GM20000 (cell line): ENCODE data around the gene PITPNM3.

Experiments used
- DNase-seq: peaks from one replicate; pipeline ENCODE4 v3.0.0; 2012; ENCODE audit warnings: low spot score
- TF ChIP-seq, protein P1 (sequence below): IDR thresholded peaks from 2 replicates; pipeline ENCODE4 v1.5.1; 2012; ENCODE audit warnings: mild to moderate bottlenecking, control low read depth; ENCODE audit errors: extremely low read depth, missing control alignments

The PITPNM3 gene

DNA sequence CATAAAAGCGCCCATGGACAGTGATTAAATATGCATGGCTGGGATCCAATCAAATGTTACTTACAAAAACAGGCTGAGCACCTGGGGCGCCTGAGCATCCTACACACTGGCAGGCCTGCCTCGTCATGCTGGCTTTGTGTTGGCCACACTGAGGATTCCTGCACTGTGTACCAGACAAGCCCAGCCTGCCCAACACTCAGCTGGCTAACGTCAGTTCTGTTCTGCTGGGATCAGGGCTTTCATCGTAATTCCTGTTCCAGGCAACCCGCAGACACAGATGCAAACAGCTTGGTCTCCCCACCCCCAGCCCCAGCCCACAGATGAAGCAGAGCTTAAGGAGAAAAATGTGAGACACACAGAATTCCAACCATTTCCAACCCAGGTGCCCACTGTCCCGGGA is 81.4 kb downstream of the PITPNM3 start:
- TF ChIP-seq, protein P1, sequence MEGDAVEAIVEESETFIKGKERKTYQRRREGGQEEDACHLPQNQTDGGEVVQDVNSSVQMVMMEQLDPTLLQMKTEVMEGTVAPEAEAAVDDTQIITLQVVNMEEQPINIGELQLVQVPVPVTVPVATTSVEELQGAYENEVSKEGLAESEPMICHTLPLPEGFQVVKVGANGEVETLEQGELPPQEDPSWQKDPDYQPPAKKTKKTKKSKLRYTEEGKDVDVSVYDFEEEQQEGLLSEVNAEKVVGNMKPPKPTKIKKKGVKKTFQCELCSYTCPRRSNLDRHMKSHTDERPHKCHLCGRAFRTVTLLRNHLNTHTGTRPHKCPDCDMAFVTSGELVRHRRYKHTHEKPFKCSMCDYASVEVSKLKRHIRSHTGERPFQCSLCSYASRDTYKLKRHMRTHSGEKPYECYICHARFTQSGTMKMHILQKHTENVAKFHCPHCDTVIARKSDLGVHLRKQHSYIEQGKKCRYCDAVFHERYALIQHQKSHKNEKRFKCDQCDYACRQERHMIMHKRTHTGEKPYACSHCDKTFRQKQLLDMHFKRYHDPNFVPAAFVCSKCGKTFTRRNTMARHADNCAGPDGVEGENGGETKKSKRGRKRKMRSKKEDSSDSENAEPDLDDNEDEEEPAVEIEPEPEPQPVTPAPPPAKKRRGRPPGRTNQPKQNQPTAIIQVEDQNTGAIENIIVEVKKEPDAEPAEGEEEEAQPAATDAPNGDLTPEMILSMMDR = no peak
- no peak for DNase-seq

DNA sequence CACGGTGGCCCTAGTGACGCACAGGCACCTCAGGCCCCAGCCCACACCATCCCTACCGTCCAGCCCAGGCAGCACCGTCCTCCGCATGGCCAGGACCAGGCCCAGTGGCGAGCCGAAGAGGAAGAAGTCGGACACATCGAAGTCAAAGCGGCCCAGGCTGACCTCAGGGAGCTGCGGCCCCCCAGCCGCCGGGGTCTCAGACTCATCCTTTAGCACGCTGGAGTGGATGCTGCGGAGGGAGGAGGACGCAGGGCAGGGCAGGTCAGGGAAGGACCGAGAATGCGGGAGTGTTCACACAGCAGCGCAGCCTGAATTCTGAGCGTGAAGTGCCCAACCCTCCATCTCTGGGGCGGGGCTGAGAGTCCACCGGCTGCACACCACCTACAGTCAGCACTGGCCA is 82.0 kb downstream of the PITPNM3 start:
- TF ChIP-seq, protein P1 = no peak
- DNase-seq = no peak

DNA sequence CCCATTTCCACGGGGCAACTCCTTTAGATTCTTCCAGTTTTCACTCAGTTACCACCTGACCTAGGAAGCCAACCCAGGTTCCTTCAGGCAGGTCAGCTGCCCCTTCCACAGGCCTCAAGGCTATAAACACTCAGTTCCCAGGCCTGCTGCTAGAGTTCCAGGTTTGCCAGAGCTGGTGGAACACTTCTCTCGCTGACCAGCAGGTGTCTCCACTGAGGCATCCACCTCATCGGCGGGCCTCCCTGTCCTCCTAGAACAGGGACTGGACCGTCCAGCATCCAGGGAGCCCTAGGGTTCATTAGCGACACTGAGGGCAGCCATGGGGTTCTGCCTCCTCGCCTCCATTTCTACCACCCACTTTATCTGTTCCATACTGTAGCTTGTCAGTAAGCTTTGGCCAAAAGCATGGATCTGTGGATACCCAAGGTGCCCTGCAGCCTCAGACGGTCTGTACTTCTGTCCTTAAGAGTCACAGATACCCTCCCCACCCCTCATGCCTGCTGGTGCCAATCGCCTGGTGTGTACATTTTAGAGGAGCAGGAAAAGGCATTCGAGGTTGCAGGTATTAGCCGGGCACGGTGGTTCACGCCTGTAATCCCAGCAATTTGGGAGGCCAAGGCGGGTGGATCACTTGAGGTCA is 83.1 kb downstream of the PITPNM3 start:
- peak; percentile 91 for DNase-seq
- TF ChIP-seq, protein P1 = peak; percentile 68

DNA sequence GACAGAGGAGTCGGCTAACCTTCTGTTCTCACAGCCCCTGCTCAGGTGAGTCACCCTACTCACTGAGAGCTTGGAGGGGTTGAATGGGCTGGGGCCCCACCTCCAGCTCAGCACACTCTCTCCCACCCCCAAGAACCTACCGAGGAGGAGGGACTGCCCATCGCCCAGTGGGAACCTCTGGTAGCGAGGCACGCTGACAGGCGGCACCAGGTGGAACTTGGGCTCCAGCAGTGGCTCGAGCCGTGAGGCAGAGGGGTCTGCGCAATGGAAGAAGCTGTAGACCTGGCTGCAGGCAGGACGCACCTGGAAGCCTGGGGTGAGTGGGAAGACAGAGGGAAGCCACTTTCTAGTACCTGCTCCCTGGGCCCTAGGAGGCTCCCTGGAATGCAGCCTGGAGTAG is 83.8 kb downstream of the PITPNM3 start:
- no peak for DNase-seq
- TF ChIP-seq, protein P1 = no peak

DNA sequence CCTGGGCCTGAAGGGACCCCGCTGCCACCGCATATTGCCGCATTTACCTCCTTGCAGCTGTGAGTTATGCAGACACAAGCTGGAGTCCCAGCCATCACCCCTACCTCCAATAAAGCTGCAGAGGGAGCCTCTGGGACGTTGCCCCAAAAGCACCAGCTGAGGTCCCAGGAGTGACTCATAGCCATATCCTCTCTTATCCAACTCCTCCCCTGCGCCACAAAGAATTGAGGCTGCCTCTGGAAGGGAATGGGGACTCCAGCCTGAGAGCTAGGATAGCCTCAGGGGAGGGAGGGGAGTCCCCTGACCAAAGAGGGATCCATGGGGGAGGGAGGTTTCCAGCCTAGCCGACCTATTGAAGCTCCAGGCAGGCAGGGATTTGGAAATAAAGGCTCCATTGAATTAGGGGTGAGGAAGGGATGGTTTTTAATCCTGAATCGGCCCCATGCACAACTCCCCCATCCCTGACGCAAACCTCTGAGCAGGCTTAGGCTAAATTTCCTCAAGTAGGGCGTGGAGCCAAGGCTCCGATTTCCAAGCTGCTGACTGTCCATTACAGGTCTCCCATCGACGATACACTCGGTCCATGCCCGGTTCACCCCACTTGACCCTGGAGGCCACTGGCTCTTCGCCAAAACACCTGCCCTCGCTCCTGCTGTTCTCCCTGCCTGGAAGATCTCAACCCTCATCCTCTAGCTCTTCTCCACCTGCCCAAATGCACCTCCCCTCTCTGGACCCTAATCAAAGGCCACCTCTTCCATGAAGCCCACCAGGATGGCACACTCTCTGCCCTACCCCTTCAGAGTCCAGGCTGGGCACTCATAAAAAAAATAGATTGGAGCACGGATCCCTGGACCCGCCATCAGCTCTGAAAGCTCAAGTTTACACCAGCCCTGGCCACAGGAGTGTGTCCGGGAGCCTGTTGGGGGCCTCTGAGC is 84.6 kb downstream of the PITPNM3 start:
- no peak for DNase-seq
- TF ChIP-seq, protein P1 = no peak

DNA sequence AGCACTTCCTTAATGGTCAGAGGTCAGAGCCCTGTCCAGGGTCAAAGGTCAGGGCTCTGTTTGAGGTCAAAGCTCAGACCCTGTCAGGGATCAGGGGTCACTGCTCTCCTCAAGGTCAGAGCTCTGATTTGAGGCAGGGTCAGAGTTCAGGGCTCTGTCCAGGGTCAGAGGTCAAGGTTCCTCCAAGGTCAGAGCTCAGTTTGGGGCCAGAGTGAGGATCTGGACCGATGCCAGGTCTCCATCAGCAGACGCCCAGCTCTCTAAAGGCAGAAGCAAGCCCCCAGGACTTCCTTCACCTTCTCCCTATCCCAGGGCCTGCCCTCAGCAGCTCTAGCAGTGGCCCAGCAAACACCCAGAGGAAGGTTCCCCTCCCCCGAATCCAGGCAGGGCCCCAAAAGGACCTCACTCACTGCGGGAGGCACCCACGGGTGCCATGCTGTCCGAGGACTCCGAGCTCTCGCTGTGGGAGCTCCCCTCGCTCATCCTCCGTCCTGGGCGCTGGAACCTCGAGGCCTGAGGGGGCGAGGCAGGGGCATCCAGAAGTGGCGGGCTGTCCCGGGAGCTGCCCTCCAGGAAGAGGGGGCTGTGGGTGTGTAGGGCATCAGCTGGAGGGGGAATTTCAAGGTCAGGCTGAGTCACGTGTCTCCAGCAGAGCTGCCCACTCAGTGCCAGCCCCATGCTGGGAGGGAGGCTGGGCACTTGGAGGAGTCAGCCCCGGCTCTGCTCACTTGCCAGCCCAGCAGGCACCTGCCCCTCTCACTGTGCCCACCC is 85.4 kb downstream of the PITPNM3 start:
- no peak for DNase-seq
- TF ChIP-seq, protein P1 = no peak

DNA sequence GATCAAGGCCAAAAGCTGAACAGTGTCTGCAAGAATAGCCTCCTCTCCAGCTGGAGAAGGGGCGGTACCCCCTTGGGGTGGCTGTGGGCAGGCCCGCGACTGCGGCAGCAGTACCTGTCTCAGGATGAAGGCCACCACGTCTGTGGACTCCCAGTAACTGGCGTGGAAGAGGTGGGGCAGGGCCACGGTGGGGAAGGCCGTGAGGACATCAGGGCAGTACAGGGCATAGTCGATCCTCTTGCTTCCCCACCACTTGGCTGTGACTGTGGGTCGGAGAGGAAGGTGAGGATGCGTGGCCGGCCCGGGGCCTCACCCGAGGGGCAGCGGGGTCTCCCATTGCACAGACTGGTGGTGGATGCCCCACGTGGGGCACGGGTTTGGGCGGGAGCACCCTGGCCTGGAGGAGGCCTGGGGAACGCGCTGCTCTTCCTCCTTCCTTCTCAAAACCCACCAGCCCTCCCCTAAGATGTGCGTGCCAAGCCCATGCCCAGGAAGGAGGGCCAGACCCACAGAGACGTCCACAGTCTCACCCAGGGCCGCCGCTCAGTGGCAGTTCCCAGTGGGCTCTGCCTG is 86.1 kb downstream of the PITPNM3 start:
- TF ChIP-seq, protein P1 = no peak

More for the DNA sequence above, 86.1 kb downstream of the PITPNM3 start:
- DNase-seq = no peak
